Esophagus (tissue), 2 donors: ENCODE results near the gene PRUNE1. TPM values are rescaled to one million over a fixed set of nuclear protein-coding genes. Genes with fewer than 3 reads are reported as not detected.

Source experiments
- H3K27ac ChIP-seq, 2 donors: one replicate each; pipeline ENCODE4 v1.5.1; 2013; ENCODE audit warnings: low read depth in 2 of 2, mild to moderate bottlenecking in 2 of 2, inconsistent platforms in 1 of 2, low read length in 1 of 2, moderate library complexity in 1 of 2
- H3K27me3 ChIP-seq, 2 donors: one replicate each; pipeline ENCODE4 v1.6.1; 2013; ENCODE audit warnings: low read length in 2 of 2, control low read depth in 1 of 2, mild to moderate bottlenecking in 1 of 2; ENCODE audit not compliant: insufficient read depth in 2 of 2, control insufficient read depth in 1 of 2
- H3K36me3 ChIP-seq, 2 donors: one replicate each; pipeline ENCODE4 v1.6.1; 2013; ENCODE audit warnings: low read length in 1 of 2; ENCODE audit not compliant: control insufficient read depth in 2 of 2, insufficient read depth in 2 of 2
- H3K4me1 ChIP-seq, 2 donors: one replicate each; pipeline ENCODE4 v1.6.1; 2013; ENCODE audit warnings: low read length in 1 of 2; ENCODE audit not compliant: control insufficient read depth in 2 of 2, insufficient read depth in 2 of 2
- H3K4me3 ChIP-seq, 2 donors: one replicate each; pipeline ENCODE4 v1.5.1; 2013; ENCODE audit warnings: low read length in 2 of 2, mild to moderate bottlenecking in 2 of 2, low read depth in 1 of 2, moderate library complexity in 1 of 2
- H3K9me3 ChIP-seq, 2 donors: one replicate each; pipeline ENCODE4 v1.6.1; 2013; ENCODE audit warnings: mild to moderate bottlenecking in 2 of 2, low read depth in 1 of 2, low read length in 1 of 2, moderate library complexity in 1 of 2; ENCODE audit not compliant: control insufficient read depth in 2 of 2, insufficient read depth in 1 of 2
- WGBS, 2 donors: extraction: QIAGEN DNeasy Blood & Tissue Kit; methylation state at CpG; one replicate each; pipeline ENCODE4 v1.1.7; 2013; 5-methylcytosine and 5-hydroxymethylcytosine counted together
- polyA plus RNA-seq, 2 donors: library from polyadenylated mRNA; stranded (reverse); fragments of 200-250 nt; gene quantifications; one replicate each; pipeline ENCODE4 v1.2.3, GENCODE V29; 2013
- donor health status: healthy with polysubstance abuse.
- donor health status: Bipolar disorder and iron deficiency.

Gene PRUNE1
- polyA plus RNA-seq, 2 donors: 7.2 to 10.1 TPM

GRCh38 chr1:151012684-151013471 is 4.6 kb downstream of the PRUNE1 start:
- 82 to 93% methylated on average over 14 of the region's 14 CpGs for WGBS, 2 donors
- Histone ChIP-seq H3K4me1 (no peaks in the 10 kb centered on the region), H3K9me3 (no peaks in the 10 kb centered on the region)

GRCh38 chr1:151013518-151013917 is 5.3 kb downstream of the PRUNE1 start:
- Histone ChIP-seq H3K27ac (no peak overlapping the region), H3K4me1 (no peaks in the 10 kb centered on the region)
- WGBS, 2 donors: 48 to 80% methylated on average over 2 of the region's 2 CpGs

More at GRCh38 chr1:151012684-151013471, 4.6 kb downstream of the PRUNE1 start:
- H3K4me3 ChIP-seq: no peak overlapping the region
- peaks cover 0 to 4% of the 10 kb centered on the region in 2 donors for H3K36me3 ChIP-seq
- H3K27ac ChIP-seq: no peak overlapping the region
- no peaks in the 10 kb centered on the region for H3K27me3 ChIP-seq

GRCh38 chr1:151024540-151025146 is 16.4 kb downstream of the PRUNE1 start:
- no peaks in the 10 kb centered on the region for H3K4me1 ChIP-seq
- H3K27ac ChIP-seq: peak overlapping the region in 1 of 2 donors; percentile 2
- no peak overlapping the region for H3K4me3 ChIP-seq
- WGBS, 2 donors: 25 to 28% methylated on average over 6 of the region's 6 CpGs
- no peaks in the 10 kb centered on the region for H3K9me3 ChIP-seq
- H3K36me3 ChIP-seq: peaks cover 0 to 9% of the 10 kb centered on the region in 2 donors
- H3K27me3 ChIP-seq: no peaks in the 10 kb centered on the region

More at GRCh38 chr1:151013518-151013917, 5.3 kb downstream of the PRUNE1 start:
- Histone ChIP-seq H3K9me3 (no peaks in the 10 kb centered on the region), H3K27me3 (no peaks in the 10 kb centered on the region), H3K36me3 (peaks cover 0 to 4% of the 10 kb centered on the region in 2 donors), H3K4me3 (no peak overlapping the region)

- Histone ChIP-seq H3K4me3 (no peak overlapping the region), H3K36me3 (peaks cover 0 to 15% of the 10 kb centered on the region in 2 donors), H3K27me3 (no peaks in the 10 kb centered on the region)
These were observed 18.2 kb downstream of the PRUNE1 start for GRCh38 chr1:151026460-151026859.

DNA sequence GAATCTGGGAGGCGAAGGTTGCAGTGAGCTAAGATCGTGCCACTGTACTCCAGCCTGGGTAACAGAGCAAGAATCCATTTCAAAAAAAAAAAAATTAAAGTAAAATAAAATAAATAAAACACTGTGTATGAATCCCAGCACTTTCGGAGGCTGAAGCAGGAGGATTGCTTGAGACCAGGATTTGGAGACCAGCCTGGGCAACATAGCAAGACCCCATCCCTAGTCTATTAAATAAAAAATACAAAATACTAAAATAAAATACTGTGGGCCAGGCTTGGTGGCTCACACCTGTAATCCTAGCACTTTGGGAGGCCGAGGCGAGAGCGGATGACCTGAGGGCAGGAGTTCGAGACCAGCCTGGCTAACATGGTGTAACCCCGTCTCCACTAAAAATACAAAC is 23.9 kb downstream of the PRUNE1 start:
- peaks cover 11 to 12% of the 10 kb centered on the region in 2 donors for H3K36me3 ChIP-seq
- H3K4me3 ChIP-seq: no peak overlapping the region
- WGBS, 2 donors: 98% methylated on average over 8 of the region's 8 CpGs
- H3K27ac ChIP-seq: no peak overlapping the region
- peaks cover 0 to 3% of the 10 kb centered on the region in 2 donors for H3K4me1 ChIP-seq
- no peaks in the 10 kb centered on the region for H3K27me3 ChIP-seq
- no peaks in the 10 kb centered on the region for H3K9me3 ChIP-seq

More at GRCh38 chr1:151026460-151026859, 18.2 kb downstream of the PRUNE1 start:
- Histone ChIP-seq H3K27ac (no peak overlapping the region), H3K9me3 (no peaks in the 10 kb centered on the region), H3K4me1 (no peaks in the 10 kb centered on the region)

DNA sequence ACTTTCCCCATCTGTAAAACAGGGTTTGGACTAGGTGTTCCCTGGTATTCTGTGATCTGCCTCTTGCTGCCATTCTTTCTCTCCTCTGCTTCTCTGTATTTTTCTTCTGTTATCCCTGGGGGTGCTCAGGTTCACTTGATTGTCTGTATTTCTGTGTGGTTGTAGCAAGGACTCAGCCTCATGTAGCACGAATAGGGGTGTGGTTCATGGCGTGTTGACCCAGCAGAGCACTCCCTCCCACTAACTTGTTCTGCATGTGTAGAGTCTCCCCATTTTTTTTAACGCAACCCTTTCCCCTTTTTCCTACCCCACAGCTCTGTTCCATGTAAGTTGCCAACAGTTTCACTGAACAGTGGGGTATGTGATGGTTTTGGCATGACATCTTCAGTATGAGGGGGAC is 26.9 kb downstream of the PRUNE1 start:
- Histone ChIP-seq H3K4me1 (peaks cover 3 to 4% of the 10 kb centered on the region in 2 donors), H3K27me3 (no peaks in the 10 kb centered on the region), H3K4me3 (no peak overlapping the region), H3K9me3 (no peaks in the 10 kb centered on the region), H3K27ac (peak overlapping the region; percentile 65 to 85), H3K36me3 (peaks cover 11 to 12% of the 10 kb centered on the region in 2 donors)
- 66 to 72% methylated on average over 3 of the region's 3 CpGs for whole genome bisulfite sequencing, 2 donors

GRCh38 chr1:151036356-151036755 is 28.1 kb downstream of the PRUNE1 start, which contains the start of gene BNIPL:
BNIPL (plus strand) TSS chr1:151036586; CDS start chr1:151036726, 140 bp downstream.
- Histone ChIP-seq H3K36me3 (peaks cover 6 to 11% of the 10 kb centered on the region in 2 donors), H3K27me3 (no peaks in the 10 kb centered on the region), H3K27ac (peak within 1 kb of the TSS; percentile 82 to 85), H3K9me3 (no peaks in the 10 kb centered on the region), H3K4me1 (peaks cover 3 to 4% of the 10 kb centered on the region in 2 donors), H3K4me3 (peak within 1 kb of the TSS; percentile 24 to 67)
- WGBS, 2 donors: 33 to 50% methylated on average over 2 of the region's 2 CpGs

DNA sequence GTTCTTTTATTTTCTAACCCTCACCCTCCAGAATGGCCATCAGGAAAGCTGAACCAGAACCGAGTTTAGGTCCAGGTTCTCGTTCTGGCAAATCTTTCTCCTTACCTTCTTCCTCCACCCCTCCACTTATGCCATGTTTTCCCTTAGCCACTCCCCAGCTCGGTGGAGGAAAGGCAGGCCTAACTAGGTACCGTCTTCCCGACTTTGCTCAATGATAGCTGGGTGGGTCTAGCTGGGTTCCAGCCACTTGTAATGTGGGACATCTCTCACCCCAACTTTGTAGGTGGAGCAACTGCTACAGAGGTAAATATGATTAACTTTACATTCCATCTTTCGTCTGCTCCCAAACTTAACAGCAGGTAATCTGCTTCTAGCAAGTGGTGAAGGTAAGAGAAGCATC is 28.8 kb downstream of the PRUNE1 start:
- H3K9me3 ChIP-seq: no peaks in the 10 kb centered on the region
- H3K4me1 ChIP-seq: peaks cover 3 to 4% of the 10 kb centered on the region in 2 donors
- H3K36me3 ChIP-seq: peaks cover 6 to 11% of the 10 kb centered on the region in 2 donors
- H3K27me3 ChIP-seq: no peaks in the 10 kb centered on the region
- peak overlapping the region; percentile 24 to 67 for H3K4me3 ChIP-seq
- 51 to 60% methylated on average over 6 of the region's 6 CpGs for WGBS, 2 donors
- H3K27ac ChIP-seq: peak overlapping the region; percentile 82 to 83

- peaks cover 3 to 12% of the 10 kb centered on the region in 2 donors for H3K36me3 ChIP-seq
These were observed 31.3 kb downstream of the PRUNE1 start for GRCh38 chr1:151039521-151039920.

More at GRCh38 chr1:151039521-151039920, 31.3 kb downstream of the PRUNE1 start:
- no peak overlapping the region for H3K4me3 ChIP-seq
- no peaks in the 10 kb centered on the region for H3K9me3 ChIP-seq
- H3K27ac ChIP-seq: no peak overlapping the region
- 92% methylated on average over 3 of the region's 3 CpGs for WGBS, 2 donors
- H3K27me3 ChIP-seq: no peaks in the 10 kb centered on the region
- H3K4me1 ChIP-seq: peaks cover 3 to 4% of the 10 kb centered on the region in 2 donors
